Naive thymus-derived CD8-positive, alpha-beta T cell (primary cell): ENCODE data around the gene TMEM145. TPM values are rescaled to one million over a fixed set of nuclear protein-coding genes. Genes with fewer than 3 reads are reported as not detected.
"Not testable (repeated sequence)": the region's sequence is repeated elsewhere in the genome, so short reads cannot be mapped to it uniquely, and the experiment has no call there.

Experiments
- ATAC-seq, 2 donors: fragments of 150-1000 bp; cut with Tn5 transposase in 1 of 2; sonication (Bioruptor Pico), chemical (Tn5 transposase) in 1 of 2; 1 replicate in 1 of 2; 2 replicates in 1 of 2; pipeline ENCODE4 v1.10.0; 2021; ENCODE audit warnings: mild to moderate bottlenecking in 2 of 2, moderate library complexity in 2 of 2
- POLR2A ChIA-PET: fragments of 350-600 bp; sonication (Branson Sonifier 250); formaldehyde crosslinking; loops from one replicate; lab custom pipeline; 2021; ENCODE audit warnings: antibody characterized with exemption; lab: Charles Lee
- DNase-seq, 10 donors: peaks; one replicate each; pipeline versions ENCODE4 v3.0.0 to v3.0.0-alpha.2; 2020 to 2022
- H3K27ac Mint-ChIP-seq, 10 donors: one replicate each; pipeline ENCODE4 v1.8.0; 2020 to 2022; ENCODE audit warnings: mild to moderate bottlenecking in 10 of 10, mixed read lengths in 10 of 10, moderate library complexity in 4 of 10, inconsistent platforms in 1 of 10
- H3K27me3 Mint-ChIP-seq, 5 donors: one replicate each; pipeline ENCODE4 v1.8.0; 2021 to 2022; ENCODE audit warnings: mixed read lengths in 5 of 5
- H3K36me3 Mint-ChIP-seq, 3 donors: one replicate each; pipeline ENCODE4 v1.8.0; 2020 to 2022; ENCODE audit warnings: mixed read lengths in 3 of 3, mild to moderate bottlenecking in 2 of 3, inconsistent platforms in 1 of 3
- H3K4me1 Mint-ChIP-seq, 4 donors: one replicate each; pipeline ENCODE4 v1.8.0; 2021 to 2022; ENCODE audit warnings: mixed read lengths in 4 of 4
- H3K4me3 Mint-ChIP-seq, 10 donors: one replicate each; pipeline ENCODE4 v1.8.0; 2020 to 2022; ENCODE audit warnings: mild to moderate bottlenecking in 10 of 10, mixed read lengths in 10 of 10, moderate library complexity in 6 of 10, inconsistent platforms in 1 of 10
- H3K9me3 Mint-ChIP-seq, 9 donors: one replicate each; pipeline ENCODE4 v1.8.0; 2020 to 2022; ENCODE audit warnings: mixed read lengths in 9 of 9, mild to moderate bottlenecking in 3 of 9, inconsistent platforms in 1 of 9, moderate library complexity in 1 of 9
- polyA plus RNA-seq, 3 donors: library from polyadenylated mRNA; unstranded; fragments of 300-500 nt; fragmentation: Illumina TruSeq; gene quantifications; one replicate each; pipeline ENCODE4 v1.2.3, GENCODE V29; 2021
- total RNA-seq, 8 experiments: library from RNA in 2 of 8; stranded (reverse) in 2 of 8; gene quantifications; one replicate each; pipeline ENCODE4 v1.2.3 and lab custom pipeline; 2021 to 2026

The TMEM145 gene
- total RNA-seq (not detected), polyA plus RNA-seq (not detected), total RNA-seq (lab: John Stamatoyannopoulos, UW) (0 to 0.14 (median 0.03) reads per million in 6 experiments)

DNA sequence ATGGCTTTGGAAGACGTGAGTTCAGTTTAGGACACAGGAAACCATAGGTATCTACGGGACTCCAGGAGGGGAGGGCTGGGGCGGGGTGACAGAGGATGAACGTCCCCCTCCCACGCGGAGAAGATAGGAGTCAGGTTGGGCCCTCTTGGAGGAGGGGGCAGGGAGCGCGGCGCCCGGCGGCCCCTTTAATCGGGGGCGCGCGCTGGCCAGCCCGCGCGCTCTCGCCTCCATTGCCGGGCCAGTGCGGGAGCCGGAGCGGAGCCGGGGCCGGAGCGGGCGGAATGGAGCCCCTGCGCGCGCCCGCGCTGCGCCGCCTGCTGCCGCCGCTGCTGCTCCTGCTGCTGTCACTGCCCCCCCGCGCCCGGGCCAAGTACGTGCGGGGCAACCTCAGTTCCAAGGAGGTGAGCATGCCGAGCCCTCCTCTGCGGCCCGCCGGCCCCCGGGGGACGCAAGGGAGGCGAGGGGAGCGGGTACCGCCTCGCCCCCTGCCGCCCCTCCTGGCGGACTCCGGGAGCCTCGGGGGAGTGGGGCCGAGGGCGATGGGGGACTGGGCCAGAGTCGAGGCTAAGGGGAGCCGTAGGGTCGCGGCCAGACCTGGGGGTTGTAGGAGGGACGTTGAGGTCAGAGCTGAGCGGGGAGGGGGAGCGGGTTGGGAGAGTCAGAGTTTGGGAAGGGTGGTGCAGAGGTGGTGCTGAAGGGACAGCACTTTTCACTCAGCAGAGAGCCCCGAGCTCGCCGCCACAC lies at the start of gene TMEM145:
Gene TMEM145 (plus strand): TSS at position 214 of the 744 bp plus-strand sequence. CDS start 68 bp downstream, at position 282.
- Mint-ChIP-seq H3K36me3 (no peaks in the 10 kb centered on the region), H3K27me3 (peaks cover 16 to 60% (median 28%) of the 10 kb centered on the region in 5 donors), H3K4me1 (peaks cover 14 to 27% (median 19%) of the 10 kb centered on the region in 4 donors), H3K9me3 (peaks cover 0 to 2% (median 0%) of the 10 kb centered on the region in 9 donors), H3K27ac (peak within 1 kb of the TSS in 2 of 10 donors; percentile 73 to 87), H3K4me3 (peak within 1 kb of the TSS; percentile 60 to 87 (median 70))
- POLR2A ChIA-PET, result interaction anchor here (0.6 kb wide), 1 partner anchor 47 kb away, joined by 3 read pairs; no protein-coding TSS in a partner anchor
- DNase-seq (peak in 4 of 10 donors; percentile 22 to 65 (median 38)), ATAC-seq (peak; percentile 83 to 87)

DNA sequence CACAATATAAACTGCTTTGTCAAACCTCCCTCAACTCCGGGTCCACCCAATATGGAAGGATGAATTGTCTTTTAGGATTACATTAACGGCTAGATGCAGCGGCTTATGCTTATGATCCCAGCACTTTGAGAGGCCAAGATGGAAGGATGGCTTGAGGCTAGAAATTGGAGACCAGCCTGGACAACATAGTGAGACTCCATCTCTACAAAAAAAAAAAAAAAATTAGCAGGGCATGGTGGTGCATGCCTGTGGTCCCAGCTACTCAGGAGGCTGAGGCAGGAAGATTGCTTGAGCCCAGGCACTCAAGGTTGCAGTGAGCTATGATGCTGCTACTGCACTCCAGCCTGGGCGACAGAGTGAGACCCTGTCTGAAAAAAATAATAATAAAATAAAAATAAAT lies 47.0 kb upstream of the TMEM145 start:
- not testable (repeated sequence) for H3K27me3 Mint-ChIP-seq, H3K9me3 Mint-ChIP-seq, H3K4me3 Mint-ChIP-seq, ATAC-seq, H3K36me3 Mint-ChIP-seq, DNase-seq
- POLR2A ChIA-PET, result interaction anchor here (0.6 kb wide), 1 partner anchor 332 kb away, joined by 4 read pairs; no protein-coding TSS in a partner anchor
- Mint-ChIP-seq H3K4me1 (peaks cover 0 to 24% (median 18%) of the 10 kb centered on the region in 4 donors), H3K27ac (peak overlapping the region in 2 of 10 donors; percentile 25 to 62)

DNA sequence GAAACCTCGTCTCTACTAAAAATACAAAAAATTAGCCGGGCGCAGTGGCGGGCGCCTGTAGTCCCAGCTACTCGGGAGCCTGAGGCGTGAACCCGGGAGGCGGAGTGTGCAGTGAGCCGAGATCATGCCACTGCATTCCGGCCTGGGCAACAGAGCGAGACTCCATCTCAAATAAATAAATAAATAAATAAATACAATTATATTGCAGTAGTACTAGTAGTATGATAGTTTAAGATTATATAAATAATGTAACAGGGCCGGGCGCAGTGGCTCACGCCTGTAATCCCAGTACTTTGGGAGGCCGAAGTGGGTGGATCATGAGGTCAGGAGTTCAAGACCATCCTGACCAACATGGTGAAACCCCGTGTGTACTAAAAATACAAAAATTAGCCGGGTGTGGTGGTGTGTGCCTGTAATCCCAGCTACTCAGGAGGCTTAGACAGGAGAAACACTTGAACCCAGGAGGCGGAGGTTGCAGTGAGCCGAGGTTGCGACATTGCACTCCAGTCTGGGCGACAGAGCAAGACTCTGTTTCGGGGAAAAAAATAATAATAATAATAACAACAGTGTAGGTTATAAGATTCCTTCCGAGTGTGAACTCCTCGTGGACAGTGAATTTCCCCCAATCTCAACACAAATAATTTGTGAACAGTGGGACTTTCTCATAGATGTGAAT lies 46.0 kb upstream of the TMEM145 start:
- peak overlapping the region in 1 of 10 donors; percentile 32 for H3K27ac Mint-ChIP-seq
- H3K27me3 Mint-ChIP-seq, H3K36me3 Mint-ChIP-seq, H3K9me3 Mint-ChIP-seq, ATAC-seq, DNase-seq, H3K4me3 Mint-ChIP-seq: not testable (repeated sequence)
- H3K4me1 Mint-ChIP-seq, result peaks cover 0 to 31% (median 24%) of the 10 kb centered on the region in 4 donors
- POLR2A ChIA-PET, result interaction anchor here (0.6 to 4.9 kb wide), 6 partner anchors 12 to 38 kb away, joined by 3 to 59 read pairs (median 8); partner anchors contain the start of gene ERF

- no peak overlapping the region for H3K27ac Mint-ChIP-seq
- POLR2A ChIA-PET, result interaction anchor here (0.6 to 4.9 kb wide), 7 partner anchors 13 to 37 kb away, joined by 3 to 59 read pairs (median 9); partner anchors contain the start of genes ERF and GSK3A
- peaks cover 0 to 4% (median 0%) of the 10 kb centered on the region in 3 donors for H3K36me3 Mint-ChIP-seq
- no peaks in the 10 kb centered on the region for H3K9me3 Mint-ChIP-seq
- ATAC-seq (no peak), DNase-seq (no peak)
- no peaks in the 10 kb centered on the region for H3K27me3 Mint-ChIP-seq
- peaks cover 0 to 31% (median 23%) of the 10 kb centered on the region in 4 donors for H3K4me1 Mint-ChIP-seq
- H3K4me3 Mint-ChIP-seq, result no peak overlapping the region
These were observed 45.4 kb upstream of the TMEM145 start for GRCh38 chr19:42267644-42268141.

DNA sequence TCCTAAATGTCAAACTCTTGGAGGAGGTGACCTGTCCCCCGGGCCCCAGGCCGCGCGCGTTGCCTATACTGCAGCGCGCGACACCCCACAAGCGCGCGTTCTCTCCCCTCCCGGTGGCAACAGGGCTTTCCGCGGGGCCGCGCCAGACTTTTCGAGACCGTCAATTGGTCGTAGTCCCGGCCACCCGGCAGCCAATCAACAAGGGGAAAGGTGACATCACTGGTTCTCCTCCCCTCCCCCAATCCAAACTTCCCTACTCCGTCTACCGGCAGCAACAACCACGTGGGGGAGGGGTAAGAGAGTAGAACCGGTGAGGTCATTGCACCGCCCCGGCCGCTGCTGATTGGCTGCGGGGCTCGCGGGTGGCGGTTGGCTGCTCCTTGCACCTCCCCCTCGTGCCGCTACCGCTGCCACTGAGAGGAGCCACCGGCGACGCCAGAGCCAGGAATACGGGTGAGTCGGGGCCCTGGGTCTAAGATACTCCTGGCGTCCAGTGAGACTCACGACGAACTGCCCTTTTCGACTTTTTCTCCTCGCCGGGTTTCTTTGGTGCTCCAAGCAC lies 44.9 kb upstream of the TMEM145 start:
- Mint-ChIP-seq H3K4me1 (peaks cover 0 to 32% (median 24%) of the 10 kb centered on the region in 4 donors), H3K27ac (no peak overlapping the region), H3K4me3 (no peak overlapping the region), H3K27me3 (no peaks in the 10 kb centered on the region), H3K9me3 (no peaks in the 10 kb centered on the region), H3K36me3 (peaks cover 0 to 4% (median 0%) of the 10 kb centered on the region in 3 donors)
- POLR2A ChIA-PET, result interaction anchor here (1.0 to 4.9 kb wide), 5 partner anchors 13 to 26 kb away, joined by 3 to 59 read pairs (median 25); partner anchors contain the start of genes ERF and GSK3A
- DNase-seq, result peak in 9 of 10 donors; percentile 94 to 100 (median 99)
- peak; percentile 66 to 67 for ATAC-seq

GRCh38 chr19:42268704-42269477 lies 44.2 kb upstream of the TMEM145 start, which contains the start of gene CIC:
Gene CIC, plus strand, starts transcription at chr19:42269252. Its CDS starts 2,532 bp downstream, at chr19:42271784.
- no peaks in the 10 kb centered on the region for H3K27me3 Mint-ChIP-seq
- H3K9me3 Mint-ChIP-seq, result no peaks in the 10 kb centered on the region
- peaks cover 0 to 10% (median 0%) of the 10 kb centered on the region in 3 donors for H3K36me3 Mint-ChIP-seq
- POLR2A ChIA-PET, result interaction anchor here (0.6 to 4.9 kb wide), 8 partner anchors 13 to 827 kb away, joined by 3 to 59 read pairs (median 8); partner anchors contain the start of genes GSK3A, PAFAH1B3 and PRR19
- DNase-seq (peak; percentile 97 to 100 (median 100)), ATAC-seq (peak; percentile 81 to 82)
- H3K4me1 Mint-ChIP-seq, result peaks cover 0 to 37% (median 25%) of the 10 kb centered on the region in 4 donors
- peak within 1 kb of the TSS in 6 of 10 donors; percentile 90 to 98 (median 94) for H3K4me3 Mint-ChIP-seq
- peak within 1 kb of the TSS in 5 of 10 donors; percentile 97 to 99 (median 99) for H3K27ac Mint-ChIP-seq

- ATAC-seq (no peak), DNase-seq (no peak)
- POLR2A ChIA-PET, result interaction anchor here (0.7 to 4.9 kb wide), 12 partner anchors 12 to 138 kb away, joined by 3 to 59 read pairs (median 6); partner anchors contain the start of genes ERF, GSK3A, PAFAH1B3 and POU2F2
- H3K27me3 Mint-ChIP-seq, result no peaks in the 10 kb centered on the region
- peaks cover 0 to 16% (median 0%) of the 10 kb centered on the region in 3 donors for H3K36me3 Mint-ChIP-seq
- no peaks in the 10 kb centered on the region for H3K9me3 Mint-ChIP-seq
- peaks cover 3 to 41% (median 27%) of the 10 kb centered on the region in 4 donors for H3K4me1 Mint-ChIP-seq
- H3K4me3 Mint-ChIP-seq, result peak overlapping the region in 6 of 10 donors; percentile 90 to 98 (median 94)
- H3K27ac Mint-ChIP-seq, result peak overlapping the region in 5 of 10 donors; percentile 97 to 99 (median 99)
These were observed 43.4 kb upstream of the TMEM145 start for GRCh38 chr19:42269478-42270345.

GRCh38 chr19:42270346-42271044 lies 42.6 kb upstream of the TMEM145 start:
- Mint-ChIP-seq H3K9me3 (no peaks in the 10 kb centered on the region), H3K27ac (peak overlapping the region in 5 of 10 donors; percentile 97 to 99 (median 99)), H3K4me3 (peak overlapping the region in 6 of 10 donors; percentile 90 to 98 (median 94)), H3K27me3 (no peaks in the 10 kb centered on the region), H3K4me1 (peaks cover 11 to 48% (median 31%) of the 10 kb centered on the region in 4 donors), H3K36me3 (peaks cover 0 to 22% (median 0%) of the 10 kb centered on the region in 3 donors)
- peak in 9 of 10 donors; percentile 55 to 84 (median 73) for DNase-seq
- ATAC-seq, result peak; percentile 2 to 9
- POLR2A ChIA-PET, result interaction anchor here (0.6 to 4.9 kb wide), 12 partner anchors 11 to 1263 kb away, joined by 3 to 59 read pairs (median 6); partner anchors contain the start of genes ERF, GSK3A, PAFAH1B3 and POU2F2

DNA sequence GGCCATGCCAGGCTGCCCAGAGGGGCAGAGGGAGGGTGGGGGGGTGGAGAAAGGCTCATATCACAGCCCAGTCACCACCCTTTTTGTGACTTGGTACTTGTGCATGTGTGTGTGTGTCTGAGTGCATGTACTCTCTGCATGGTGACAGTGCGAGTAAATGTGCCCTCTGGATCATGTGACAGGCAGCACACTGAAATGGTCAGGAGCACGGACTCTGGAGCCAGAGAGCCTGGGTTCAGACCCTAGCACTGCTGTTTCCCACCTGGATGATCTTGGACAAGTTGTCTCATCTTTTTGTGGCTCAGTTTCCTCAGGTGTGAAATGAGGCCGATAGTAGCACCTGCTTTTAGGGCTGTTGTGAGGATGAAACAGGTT lies 42.1 kb upstream of the TMEM145 start:
- no peaks in the 10 kb centered on the region for H3K27me3 Mint-ChIP-seq
- H3K36me3 Mint-ChIP-seq, result peaks cover 0 to 26% (median 0%) of the 10 kb centered on the region in 3 donors
- DNase-seq, result no peak
- peak overlapping the region in 6 of 10 donors; percentile 77 to 99 (median 89) for H3K27ac Mint-ChIP-seq
- H3K9me3 Mint-ChIP-seq, result no peaks in the 10 kb centered on the region
- peaks cover 15 to 51% (median 34%) of the 10 kb centered on the region in 4 donors for H3K4me1 Mint-ChIP-seq
- ATAC-seq, result no peak
- H3K4me3 Mint-ChIP-seq, result peak overlapping the region in 9 of 10 donors; percentile 54 to 96 (median 70)
- POLR2A ChIA-PET, result interaction anchor here (1.1 to 4.9 kb wide), 8 partner anchors 10 to 139 kb away, joined by 3 to 59 read pairs (median 10); partner anchors contain the start of genes ERF, GSK3A and POU2F2
